A673 (cell line): ENCODE results near the gene GDPD5.

Experiments used
- EZH2 ChIP-seq: fragments of 200-600 bp; sonication (generic); IDR thresholded peaks from 2 replicates; pipeline ENCODE4 v1.6.1; 2017; ENCODE audit warnings: borderline replicate concordance, low read depth, mild to moderate bottlenecking, mixed read lengths, antibody characterized with exemption, low read length; ENCODE audit not compliant: poor library complexity, severe bottlenecking
- TF ChIP-seq, protein P1 (sequence below): fragments of 300-800, 200-600 bp; sonication (generic); conservative IDR thresholded peaks from 2 replicates; pipeline ENCODE4 v1.5.1; 2017; ENCODE audit warnings: low read depth, mild to moderate bottlenecking, antibody characterized with exemption, low read length, moderate library complexity, mixed read lengths

DNA sequence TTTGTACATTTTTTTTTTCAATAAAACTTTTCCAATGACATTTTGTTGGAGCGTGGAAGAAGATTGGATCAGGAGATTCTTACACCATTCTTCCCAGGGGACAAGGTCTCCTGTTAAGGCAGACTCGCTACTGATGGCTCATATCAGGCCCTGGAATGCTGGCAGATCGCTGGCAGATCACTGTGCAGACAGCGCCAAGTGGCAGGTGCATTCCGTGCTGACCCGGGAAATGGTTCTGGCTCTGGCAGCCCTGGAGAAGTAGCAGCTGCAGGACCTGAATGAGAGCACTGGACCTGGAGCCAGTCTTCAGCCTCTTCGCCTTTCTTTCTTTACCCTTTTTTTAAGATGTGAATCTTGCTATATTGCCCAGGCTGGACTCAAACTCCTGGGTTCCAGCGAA is 47.0 kb upstream of the GDPD5 start:
- TF ChIP-seq, protein P1, sequence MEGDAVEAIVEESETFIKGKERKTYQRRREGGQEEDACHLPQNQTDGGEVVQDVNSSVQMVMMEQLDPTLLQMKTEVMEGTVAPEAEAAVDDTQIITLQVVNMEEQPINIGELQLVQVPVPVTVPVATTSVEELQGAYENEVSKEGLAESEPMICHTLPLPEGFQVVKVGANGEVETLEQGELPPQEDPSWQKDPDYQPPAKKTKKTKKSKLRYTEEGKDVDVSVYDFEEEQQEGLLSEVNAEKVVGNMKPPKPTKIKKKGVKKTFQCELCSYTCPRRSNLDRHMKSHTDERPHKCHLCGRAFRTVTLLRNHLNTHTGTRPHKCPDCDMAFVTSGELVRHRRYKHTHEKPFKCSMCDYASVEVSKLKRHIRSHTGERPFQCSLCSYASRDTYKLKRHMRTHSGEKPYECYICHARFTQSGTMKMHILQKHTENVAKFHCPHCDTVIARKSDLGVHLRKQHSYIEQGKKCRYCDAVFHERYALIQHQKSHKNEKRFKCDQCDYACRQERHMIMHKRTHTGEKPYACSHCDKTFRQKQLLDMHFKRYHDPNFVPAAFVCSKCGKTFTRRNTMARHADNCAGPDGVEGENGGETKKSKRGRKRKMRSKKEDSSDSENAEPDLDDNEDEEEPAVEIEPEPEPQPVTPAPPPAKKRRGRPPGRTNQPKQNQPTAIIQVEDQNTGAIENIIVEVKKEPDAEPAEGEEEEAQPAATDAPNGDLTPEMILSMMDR: no peak
- TF ChIP-seq EZH2: no peak
